H1 (cell line): ENCODE data around the gene DCBLD2. TPM values are rescaled to one million over a fixed set of nuclear protein-coding genes. Genes with fewer than 3 reads are reported as not detected.

ENCODE experiments used
- CTCF ChIA-PET: fragments of 300-600 bp; sonication (Branson Sonifier 250); formaldehyde crosslinking; loops from one replicate; lab custom pipeline; 2021; ENCODE audit not compliant: partially characterized antibody; lab: Charles Lee
- POLR2A ChIA-PET: fragments of 300-600 bp; sonication (Branson Sonifier 250); formaldehyde crosslinking; loops from one replicate; lab custom pipeline; 2021; ENCODE audit warnings: inconsistent platforms; ENCODE audit not compliant: partially characterized antibody; lab: Charles Lee
- DNase-seq, 2 experiments: peaks; one replicate each; pipeline versions ENCODE4 v3.0.0 to v3.0.0-alpha.2; 2010 to 2022; ENCODE audit warnings: low spot score in 2 of 2, low read depth in 1 of 2, mixed read lengths in 1 of 2
- FAIRE-seq: peaks from 2 replicates; lab custom pipeline; 2011; peaks lifted over from hg19 to GRCh38; lab: Jason Lieb, UNC
- H2AFZ ChIP-seq: 2 replicates; pipeline ENCODE4 v1.8.1; 2012; ENCODE audit warnings: low read length, inconsistent platforms
- H2AK5ac ChIP-seq: 2 replicates; pipeline ENCODE4 v1.6.1; 2013; ENCODE audit warnings: low read depth, low read length
- H2BK120ac ChIP-seq: replicated peaks from 2 replicates; pipeline ENCODE3; 2013; ENCODE audit warnings: low read depth, low read length, inconsistent platforms
- H2BK12ac ChIP-seq: 2 replicates; pipeline ENCODE4 v1.6.1; 2013; ENCODE audit warnings: low read depth, low read length
- H2BK15ac ChIP-seq: 2 replicates; pipeline ENCODE4 v1.6.1; 2013; ENCODE audit warnings: low read length
- H2BK20ac ChIP-seq: 2 replicates; pipeline ENCODE4 v1.6.1; 2013; ENCODE audit warnings: low read length
- H2BK5ac ChIP-seq: 2 replicates; pipeline ENCODE4 v1.6.1; 2013; ENCODE audit warnings: low read depth, low read length
- H3K14ac ChIP-seq: 2 replicates; pipeline ENCODE4 v1.6.1; 2013; ENCODE audit warnings: inconsistent platforms; ENCODE audit not compliant: insufficient read length
- H3K18ac ChIP-seq: 2 replicates; pipeline ENCODE4 v1.6.1; 2013; ENCODE audit warnings: low read length; ENCODE audit errors: extremely low read depth
- H3K23ac ChIP-seq: 2 replicates; pipeline ENCODE4 v1.6.1; 2013; ENCODE audit warnings: inconsistent platforms; ENCODE audit not compliant: insufficient read length
- H3K23me2 ChIP-seq: 2 replicates; pipeline ENCODE4 v1.6.1; 2013; ENCODE audit warnings: low read depth, low read length
- H3K27ac ChIP-seq: 2 replicates; pipeline ENCODE4 v1.6.1; 2011; ENCODE audit warnings: low read depth, low read length, inconsistent platforms
- H3K27me3 ChIP-seq, 4 experiments: replicated peaks in 1 of 4; 1 replicate in 1 of 4; 2 replicates in 3 of 4; pipeline versions ENCODE4 v1.6.1 to v1.8.1; 2011 to 2013; ENCODE audit warnings: low read length in 3 of 4, mild to moderate bottlenecking in 3 of 4, inconsistent platforms in 2 of 4, mixed read lengths in 2 of 4, moderate library complexity in 1 of 4; ENCODE audit not compliant: control insufficient read depth in 3 of 4, insufficient read depth in 3 of 4; ENCODE audit errors: extremely low read depth in 1 of 4
- H3K36me3 ChIP-seq, 4 experiments: 2 replicates each; pipeline versions ENCODE4 v1.6.1 to v1.8.1; 2011 to 2013; ENCODE audit warnings: mild to moderate bottlenecking in 4 of 4, low read length in 3 of 4, moderate library complexity in 2 of 4, control low read depth in 1 of 4, inconsistent platforms in 1 of 4; ENCODE audit not compliant: insufficient read depth in 4 of 4, control insufficient read depth in 2 of 4
- H3K4ac ChIP-seq: replicated peaks from 2 replicates; pipeline ENCODE3; 2013; ENCODE audit warnings: low read length, low read depth, mixed read lengths, inconsistent platforms; ENCODE audit not compliant: insufficient read length
- H3K4me1 ChIP-seq, 4 experiments: replicated peaks in 1 of 4; 1 replicate in 1 of 4; 2 replicates in 3 of 4; pipeline versions ENCODE4 v1.6.1 to v1.8.1; 2011 to 2013; ENCODE audit warnings: low read length in 3 of 4, inconsistent platforms in 2 of 4, mixed read lengths in 1 of 4; ENCODE audit not compliant: insufficient read depth in 4 of 4, control insufficient read depth in 3 of 4
- H3K4me2 ChIP-seq, 2 experiments: 2 replicates each; pipeline versions ENCODE4 v1.6.1 to v1.8.1; 2011 to 2013; ENCODE audit warnings: low read depth in 2 of 2, low read length in 2 of 2, control low read depth in 1 of 2, inconsistent platforms in 1 of 2, mild to moderate bottlenecking in 1 of 2; ENCODE audit not compliant: insufficient read depth in 1 of 2
- H3K4me3 ChIP-seq, 4 experiments: fragments of 200-600, 300-600 bp in 1 of 4; sonication (generic), shearing (Covaris generic), sonication (Bioruptor Twin) in 1 of 4; 2 replicates each; pipeline versions ENCODE4 v1.5.1 to v1.8.1; 2011 to 2016; ENCODE audit warnings: low read length in 4 of 4, low read depth in 3 of 4, control low read depth in 2 of 4, inconsistent platforms in 2 of 4, mild to moderate bottlenecking in 2 of 4, mixed read lengths in 1 of 4, moderate library complexity in 1 of 4; ENCODE audit not compliant: insufficient read depth in 2 of 4; ENCODE audit errors: extremely low read depth in 1 of 4
- H3K56ac ChIP-seq: replicated peaks from 2 replicates; pipeline ENCODE3; 2013; ENCODE audit warnings: low read depth, mild to moderate bottlenecking, mixed read lengths, low read length, inconsistent platforms; ENCODE audit not compliant: insufficient read length
- H3K79me1 ChIP-seq: 2 replicates; pipeline ENCODE4 v1.6.1; 2013; ENCODE audit warnings: low read depth, low read length, control low read depth
- H3K79me2 ChIP-seq, 2 experiments: 2 replicates each; pipeline versions ENCODE4 v1.6.1 to v1.8.1; 2012 to 2013; ENCODE audit warnings: low read length in 2 of 2, mild to moderate bottlenecking in 2 of 2, inconsistent platforms in 1 of 2; ENCODE audit not compliant: insufficient read depth in 2 of 2, control insufficient read depth in 1 of 2
- H3K9ac ChIP-seq, 4 experiments: replicated peaks in 1 of 4; 1 replicate in 1 of 4; 2 replicates in 3 of 4; pipeline versions ENCODE4 v1.6.1 to v1.8.1; 2011 to 2013; ENCODE audit warnings: low read depth in 3 of 4, low read length in 3 of 4, control low read depth in 2 of 4, mild to moderate bottlenecking in 2 of 4, moderate library complexity in 2 of 4, inconsistent platforms in 1 of 4; ENCODE audit errors: extremely low read depth in 1 of 4
- H3K9me3 ChIP-seq, 2 experiments: 2 replicates each; pipeline versions ENCODE4 v1.6.1 to v1.8.1; 2012 to 2013; ENCODE audit warnings: mild to moderate bottlenecking in 2 of 2, moderate library complexity in 2 of 2, control low read depth in 1 of 2, inconsistent platforms in 1 of 2, low read depth in 1 of 2, low read length in 1 of 2, mixed read lengths in 1 of 2; ENCODE audit not compliant: insufficient read depth in 2 of 2
- H4K20me1 ChIP-seq, 2 experiments: replicated peaks in 1 of 2; 2 replicates each; pipeline versions ENCODE3 to v1.8.1; 2011 to 2013; ENCODE audit warnings: inconsistent platforms in 2 of 2, low read length in 2 of 2, mild to moderate bottlenecking in 1 of 2; ENCODE audit not compliant: insufficient read depth in 2 of 2, control insufficient read depth in 1 of 2
- H4K5ac ChIP-seq: 2 replicates; pipeline ENCODE4 v1.6.1; 2013; ENCODE audit warnings: low read length, low read depth, mixed read lengths, inconsistent platforms; ENCODE audit not compliant: insufficient read length
- H4K8ac ChIP-seq: 2 replicates; pipeline ENCODE4 v1.8.0; 2013; ENCODE audit warnings: mild to moderate bottlenecking, moderate library complexity, low read length, inconsistent platforms; ENCODE audit not compliant: insufficient read depth; ENCODE audit errors: extremely low read depth
- H4K91ac ChIP-seq: replicated peaks from 2 replicates; pipeline ENCODE3; 2013; ENCODE audit warnings: low read length, mixed read lengths, inconsistent platforms; ENCODE audit not compliant: insufficient read length
- ASH2L ChIP-seq: fragments of 200-600, 300-600 bp; sonication (generic); IDR thresholded peaks from one replicate; pipeline ENCODE4 v1.7.1; 2017; ENCODE audit warnings: low read length
- CBX8 ChIP-seq: fragments of 300-800, 300-1000 bp; sonication (generic); IDR thresholded peaks from 2 replicates; pipeline ENCODE4 v1.7.1; 2016; ENCODE audit warnings: low read depth, low read length, borderline replicate concordance
- CHD2 ChIP-seq: IDR thresholded peaks from 2 replicates; pipeline ENCODE4 v1.6.1; 2012; ENCODE audit warnings: low read length, improper control_type of control experiment
- CREB1 ChIP-seq: IDR thresholded peaks from 2 replicates; pipeline ENCODE4 v1.6.1; 2012; ENCODE audit warnings: inconsistent platforms
- EGR1 ChIP-seq: IDR thresholded peaks from 2 replicates; pipeline ENCODE4 v1.6.1; 2011; ENCODE audit warnings: low read depth, low read length, borderline replicate concordance
- EP300 ChIP-seq, 2 experiments: IDR thresholded peaks; 1 replicate in 1 of 2; 2 replicates in 1 of 2; pipeline ENCODE4 v1.6.1; 2011 to 2012; ENCODE audit warnings: low read depth in 2 of 2, low read length in 2 of 2, mild to moderate bottlenecking in 2 of 2, borderline replicate concordance in 1 of 2, inconsistent platforms in 1 of 2, moderate library complexity in 1 of 2
- KDM4A ChIP-seq: IDR thresholded peaks from one replicate; pipeline ENCODE4 v1.7.1; 2012; ENCODE audit warnings: low read depth, mild to moderate bottlenecking, moderate library complexity, low read length, inconsistent platforms; ENCODE audit not compliant: severe bottlenecking
- KDM5A ChIP-seq: fragments of 200-600 bp; IDR thresholded peaks from 2 replicates; pipeline ENCODE4 v1.7.1; 2012; ENCODE audit warnings: mild to moderate bottlenecking, low read length, inconsistent platforms, mixed read lengths
- NANOG ChIP-seq: IDR thresholded peaks from 2 replicates; pipeline ENCODE4 v1.6.1; 2011; ENCODE audit warnings: low read length, low read depth, mild to moderate bottlenecking, inconsistent platforms; ENCODE audit not compliant: insufficient read depth, poor library complexity, severe bottlenecking
- TAF1 ChIP-seq: IDR thresholded peaks from 2 replicates; pipeline ENCODE4 v1.6.1; 2011; ENCODE audit warnings: mild to moderate bottlenecking, low read depth, low read length
- TEAD4 ChIP-seq: IDR thresholded peaks from 2 replicates; pipeline ENCODE4 v1.6.1; 2012; ENCODE audit warnings: low read depth, low read length, inconsistent platforms, mixed read lengths
- ZNF274 ChIP-seq: IDR thresholded peaks from 2 replicates; pipeline ENCODE4 v1.7.0; 2012; ENCODE audit warnings: low read length, borderline replicate concordance; ENCODE audit errors: extremely low read depth
- WGBS, 2 experiments: shearing (Covaris generic) in 1 of 2; methylation state at CpG; one replicate each; pipeline versions ENCODE4 v1.1.6 to v1.1.7; 2013 to 2015; ENCODE audit warnings: low lambda C conversion rate in 2 of 2, mixed read lengths in 2 of 2, inconsistent platforms in 1 of 2, low coverage in 1 of 2, missing lambda C conversion rate in 1 of 2; ENCODE audit not compliant: insufficient replicate concordance in 2 of 2, insufficient coverage in 1 of 2, insufficient read length in 1 of 2; ENCODE audit errors: extremely low coverage in 1 of 2, missing lambda C conversion rate in 1 of 2; 5-methylcytosine and 5-hydroxymethylcytosine counted together
- polyA plus RNA-seq, 7 experiments: library from polyadenylated mRNA; depleted of rRNA in 3 of 7; stranded (reverse) in 5 of 7; unstranded in 2 of 7; fragments of >200 nt in 5 of 7; fragments of 200-250 nt in 2 of 7; gene quantifications; 1 replicate in 5 of 7; 2 replicates in 1 of 7; 4 replicates in 1 of 7; pipeline versions ENCODE4 v1.2.1 to v1.2.3, GENCODE V29; 2011 to 2013; ENCODE audit warnings: missing spikeins in 2 of 7, mixed read lengths in 2 of 7
- total RNA-seq: library from RNA; stranded (reverse); fragmentation: NEBNext Ultra II Directional; extraction: Animal tissue kit (Norgen Biotek cat#: 25700); gene quantifications from 2 replicates; pipeline ENCODE4 v1.2.1, GENCODE V29; 2021
- TF ChIP-seq, protein P1 (sequence below), 3 experiments: IDR thresholded peaks; 1 replicate in 2 of 3; 2 replicates in 1 of 3; pipeline versions ENCODE4 v1.5.1 to v1.6.1; 2011; ENCODE audit warnings: low read length in 3 of 3, mild to moderate bottlenecking in 3 of 3, inconsistent platforms in 2 of 3, low read depth in 1 of 3, moderate library complexity in 1 of 3; ENCODE audit not compliant: insufficient read depth in 1 of 3; ENCODE audit errors: control extremely low read depth in 1 of 3

The DCBLD2 gene
- total and polyA plus RNA-seq, 2 of the 8 experiments (the other 6 are each of a cell fraction or from before 2014, with no cell fraction given): 19.6 to 63.8 TPM

DNA sequence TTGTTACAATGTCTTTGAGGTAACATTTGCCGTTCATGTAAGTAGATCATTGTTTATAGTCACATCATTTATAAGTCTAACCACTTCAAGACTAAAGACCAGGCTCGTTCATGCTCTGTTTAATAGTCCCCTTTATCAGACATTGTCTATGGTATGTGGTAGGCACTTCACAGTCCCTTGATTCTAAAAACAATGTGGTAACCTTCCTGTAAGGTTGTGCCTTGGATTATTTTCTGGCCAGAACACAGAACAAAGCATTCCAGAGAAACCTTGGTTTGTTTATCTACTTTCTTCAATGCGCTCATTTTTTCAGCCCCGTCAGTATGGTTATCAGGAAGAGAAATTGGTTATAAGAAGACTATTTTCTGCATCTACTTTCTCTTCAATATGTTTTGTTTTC, 154.6 kb downstream of the DCBLD2 start:
- no peaks in the 10 kb centered on the region for H3K79me1 ChIP-seq
- H3K4ac ChIP-seq: no peak overlapping the region
- no peak overlapping the region for H3K9ac ChIP-seq
- no peak for FAIRE-seq
- WGBS, 2 experiments: 91% methylated on average over 4 of the region's 4 CpGs; no CpG with 5 or more reads in 1 of the 2 experiments
- POLR2A ChIA-PET: no interaction called here
- no peak overlapping the region for H3K14ac ChIP-seq
- H3K23ac ChIP-seq: no peak overlapping the region
- H4K5ac ChIP-seq: no peak overlapping the region
- no peak overlapping the region for H4K91ac ChIP-seq
- no peak overlapping the region for H3K4me2 ChIP-seq
- H3K27ac ChIP-seq: no peak overlapping the region
- H4K8ac ChIP-seq: no peak overlapping the region
- H3K18ac ChIP-seq: no peak overlapping the region
- no peaks in the 10 kb centered on the region for H4K20me1 ChIP-seq
- H3K79me2 ChIP-seq: peaks cover 0 to 3% of the 10 kb centered on the region in 2 experiments; a peak in 1 of 4 replicates
- no peak overlapping the region for H2BK5ac ChIP-seq
- H2BK120ac ChIP-seq: no peak overlapping the region
- no peaks in the 10 kb centered on the region for H3K36me3 ChIP-seq
- H2BK20ac ChIP-seq: no peak overlapping the region
- no peaks in the 10 kb centered on the region; the same call in 1 of the 2 replicates for H3K23me2 ChIP-seq
- no peaks in the 10 kb centered on the region for H3K4me1 ChIP-seq
- no peak overlapping the region for H2AFZ ChIP-seq
- no peak overlapping the region for H3K56ac ChIP-seq
- no peak overlapping the region for H2AK5ac ChIP-seq
- H3K27me3 ChIP-seq: no peaks in the 10 kb centered on the region
- no peak for DNase-seq
- H3K4me3 ChIP-seq: no peak overlapping the region
- H2BK12ac ChIP-seq: no peak overlapping the region
- CTCF ChIA-PET: no interaction called here
- no peaks in the 10 kb centered on the region for H3K9me3 ChIP-seq
- H2BK15ac ChIP-seq: no peak overlapping the region
- TF ChIP-seq TEAD4 (no peak), NANOG (no peak), ASH2L (no peak), ZNF274 (no peak), CHD2 (no peak), CBX8 (no peak), KDM4A (no peak), KDM5A (no peak), CREB1 (no peak), EP300 (IDR thresholded peaks at IDR 0.05; ENCODE audit: borderline replicate concordance in 1 of 2, low read depth in 2 of 2, low read length in 2 of 2) (no peak), EGR1 (no peak), TAF1 (no peak)
- TF ChIP-seq, protein P1, sequence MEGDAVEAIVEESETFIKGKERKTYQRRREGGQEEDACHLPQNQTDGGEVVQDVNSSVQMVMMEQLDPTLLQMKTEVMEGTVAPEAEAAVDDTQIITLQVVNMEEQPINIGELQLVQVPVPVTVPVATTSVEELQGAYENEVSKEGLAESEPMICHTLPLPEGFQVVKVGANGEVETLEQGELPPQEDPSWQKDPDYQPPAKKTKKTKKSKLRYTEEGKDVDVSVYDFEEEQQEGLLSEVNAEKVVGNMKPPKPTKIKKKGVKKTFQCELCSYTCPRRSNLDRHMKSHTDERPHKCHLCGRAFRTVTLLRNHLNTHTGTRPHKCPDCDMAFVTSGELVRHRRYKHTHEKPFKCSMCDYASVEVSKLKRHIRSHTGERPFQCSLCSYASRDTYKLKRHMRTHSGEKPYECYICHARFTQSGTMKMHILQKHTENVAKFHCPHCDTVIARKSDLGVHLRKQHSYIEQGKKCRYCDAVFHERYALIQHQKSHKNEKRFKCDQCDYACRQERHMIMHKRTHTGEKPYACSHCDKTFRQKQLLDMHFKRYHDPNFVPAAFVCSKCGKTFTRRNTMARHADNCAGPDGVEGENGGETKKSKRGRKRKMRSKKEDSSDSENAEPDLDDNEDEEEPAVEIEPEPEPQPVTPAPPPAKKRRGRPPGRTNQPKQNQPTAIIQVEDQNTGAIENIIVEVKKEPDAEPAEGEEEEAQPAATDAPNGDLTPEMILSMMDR (IDR thresholded peaks at IDR 0.05; ENCODE audit: control extremely low read depth in 1 of 3, insufficient read depth in 1 of 3, low read depth in 1 of 3, low read length in 3 of 3): no peak
